ENCODE data around the gene PFKFB4.
A peak's percentile ranks its signal among the peaks of the same experiment; 100 is the strongest.
"Not testable (repeated sequence)": the region's sequence is repeated elsewhere in the genome, so short reads cannot be mapped to it uniquely, and the experiment has no call there.

The PFKFB4 gene

DNA sequence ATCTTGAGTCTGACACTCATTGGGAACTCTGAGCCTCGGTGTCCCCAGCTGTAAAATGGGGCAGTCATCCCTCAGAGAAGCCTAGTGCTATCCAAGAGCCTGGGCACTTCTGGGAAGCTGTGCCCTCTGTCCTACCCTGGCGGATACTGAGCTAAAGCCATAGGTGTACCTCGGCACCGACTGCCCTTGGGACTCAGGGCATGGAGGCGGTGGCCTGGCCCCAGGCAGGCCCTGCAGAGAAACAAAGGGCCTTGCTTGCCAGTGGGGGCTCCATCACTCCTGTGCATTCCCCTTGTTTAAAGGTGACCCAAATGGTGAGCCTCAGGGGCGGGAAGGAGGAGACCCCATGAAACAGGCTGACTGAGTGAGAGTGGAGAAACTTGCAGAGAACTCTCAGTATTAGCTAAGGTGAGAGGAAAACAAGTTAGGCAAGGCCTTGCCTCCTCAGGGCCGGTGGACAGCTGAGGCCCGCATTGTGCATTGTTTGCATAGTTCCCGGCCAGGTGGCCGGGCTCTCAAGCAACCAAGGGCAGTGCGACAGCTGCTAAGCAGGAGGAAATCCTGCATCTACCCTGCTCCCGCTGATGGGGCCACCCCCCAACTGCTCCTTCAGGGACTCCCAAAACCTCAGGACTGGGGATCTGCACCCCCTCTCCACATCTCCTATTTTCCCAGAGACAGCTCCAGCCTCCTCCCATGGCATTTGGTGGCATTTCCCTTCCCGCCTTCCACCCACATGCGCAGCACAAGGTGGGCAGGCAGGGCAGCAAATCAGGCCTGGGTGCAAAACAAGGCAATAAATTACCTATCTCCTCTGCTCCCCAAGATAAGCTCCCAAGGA lies 4.3 kb downstream of the PFKFB4 start:
- Histone ChIP-seq H3K9me2 (ENCODE audit: low read depth, low read length) (no peaks in the 10 kb centered on the region), H3K9ac (ENCODE audit: low read length) (no peak overlapping the region; the same call in 1 of the 2 replicates), H3K27ac (ENCODE audit: low read depth, low read length, poor library complexity, severe bottlenecking) (peak overlapping the region; percentile 31), H3K4me1 (ENCODE audit: insufficient read depth, low read length, severe bottlenecking) (peaks cover 48% of the 10 kb centered on the region), H2AFZ (ENCODE audit: low read length) (no peak overlapping the region), H4K20me1 (ENCODE audit: insufficient read depth, low read length) (no peaks in the 10 kb centered on the region), H3K9me3 (ENCODE audit: low read length) (no peaks in the 10 kb centered on the region), H3K79me2 (ENCODE audit: insufficient read depth, low read length) (no peaks in the 10 kb centered on the region), H3K36me3 (ENCODE audit: insufficient read depth, low read length) (peaks cover 14% of the 10 kb centered on the region), H3K4me3 (ENCODE audit: low read depth, low read length, poor library complexity, severe bottlenecking) (no peak overlapping the region), H3F3A (ENCODE audit: insufficient read depth, low read length) (no peaks in the 10 kb centered on the region), H3K4me2 (ENCODE audit: low read length) (peak overlapping the region; percentile 22; the same call in 1 of the 2 replicates), H3K27me3 (ENCODE audit: insufficient read depth, low read length) (no peaks in the 10 kb centered on the region)
- no peak for TF ChIP-seq EZH2 (IDR thresholded peaks at IDR 0.05; ENCODE audit: borderline replicate concordance, low read length)
- TF ChIP-seq, protein P1, sequence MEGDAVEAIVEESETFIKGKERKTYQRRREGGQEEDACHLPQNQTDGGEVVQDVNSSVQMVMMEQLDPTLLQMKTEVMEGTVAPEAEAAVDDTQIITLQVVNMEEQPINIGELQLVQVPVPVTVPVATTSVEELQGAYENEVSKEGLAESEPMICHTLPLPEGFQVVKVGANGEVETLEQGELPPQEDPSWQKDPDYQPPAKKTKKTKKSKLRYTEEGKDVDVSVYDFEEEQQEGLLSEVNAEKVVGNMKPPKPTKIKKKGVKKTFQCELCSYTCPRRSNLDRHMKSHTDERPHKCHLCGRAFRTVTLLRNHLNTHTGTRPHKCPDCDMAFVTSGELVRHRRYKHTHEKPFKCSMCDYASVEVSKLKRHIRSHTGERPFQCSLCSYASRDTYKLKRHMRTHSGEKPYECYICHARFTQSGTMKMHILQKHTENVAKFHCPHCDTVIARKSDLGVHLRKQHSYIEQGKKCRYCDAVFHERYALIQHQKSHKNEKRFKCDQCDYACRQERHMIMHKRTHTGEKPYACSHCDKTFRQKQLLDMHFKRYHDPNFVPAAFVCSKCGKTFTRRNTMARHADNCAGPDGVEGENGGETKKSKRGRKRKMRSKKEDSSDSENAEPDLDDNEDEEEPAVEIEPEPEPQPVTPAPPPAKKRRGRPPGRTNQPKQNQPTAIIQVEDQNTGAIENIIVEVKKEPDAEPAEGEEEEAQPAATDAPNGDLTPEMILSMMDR (IDR thresholded peaks at IDR 0.05; ENCODE audit: low read length): no peak

DNA sequence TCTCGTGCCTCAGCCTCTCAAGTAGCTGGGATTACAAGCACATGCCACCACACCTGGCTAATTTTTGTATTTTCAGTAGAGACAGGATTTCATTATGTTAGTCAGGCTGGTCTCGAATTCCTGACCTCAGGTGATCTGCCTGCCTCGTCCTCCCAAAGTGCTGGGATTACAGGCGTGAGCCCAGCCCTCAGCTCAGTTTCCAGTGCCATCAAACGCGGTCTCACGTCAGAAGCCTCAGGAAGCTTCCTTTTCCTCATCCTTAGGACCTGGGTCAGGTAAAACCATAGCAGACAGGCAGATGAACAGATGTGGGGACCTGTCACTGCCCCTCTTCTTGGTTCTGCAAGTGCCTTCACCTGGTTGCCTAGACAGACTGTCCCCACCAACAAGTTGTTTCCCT lies 5.0 kb downstream of the PFKFB4 start:
- Histone ChIP-seq H3K36me3 (ENCODE audit: insufficient read depth, low read length) (peaks cover 20% of the 10 kb centered on the region), H3K4me1 (ENCODE audit: insufficient read depth, low read length, severe bottlenecking) (peaks cover 45% of the 10 kb centered on the region)
- H3K9ac ChIP-seq (ENCODE audit: low read length); H3K27ac ChIP-seq (ENCODE audit: low read depth, low read length, poor library complexity, severe bottlenecking); H3K27me3 ChIP-seq (ENCODE audit: insufficient read depth, low read length); H3K9me3 ChIP-seq (ENCODE audit: low read length); H3K9me2 ChIP-seq (ENCODE audit: low read depth, low read length); H4K20me1 ChIP-seq (ENCODE audit: insufficient read depth, low read length); H3K4me3 ChIP-seq (ENCODE audit: low read depth, low read length, poor library complexity, severe bottlenecking); H3K79me2 ChIP-seq (ENCODE audit: insufficient read depth, low read length); H3K4me2 ChIP-seq (ENCODE audit: low read length); H3F3A ChIP-seq (ENCODE audit: insufficient read depth, low read length); H2AFZ ChIP-seq (ENCODE audit: low read length): not testable (repeated sequence)

DNA sequence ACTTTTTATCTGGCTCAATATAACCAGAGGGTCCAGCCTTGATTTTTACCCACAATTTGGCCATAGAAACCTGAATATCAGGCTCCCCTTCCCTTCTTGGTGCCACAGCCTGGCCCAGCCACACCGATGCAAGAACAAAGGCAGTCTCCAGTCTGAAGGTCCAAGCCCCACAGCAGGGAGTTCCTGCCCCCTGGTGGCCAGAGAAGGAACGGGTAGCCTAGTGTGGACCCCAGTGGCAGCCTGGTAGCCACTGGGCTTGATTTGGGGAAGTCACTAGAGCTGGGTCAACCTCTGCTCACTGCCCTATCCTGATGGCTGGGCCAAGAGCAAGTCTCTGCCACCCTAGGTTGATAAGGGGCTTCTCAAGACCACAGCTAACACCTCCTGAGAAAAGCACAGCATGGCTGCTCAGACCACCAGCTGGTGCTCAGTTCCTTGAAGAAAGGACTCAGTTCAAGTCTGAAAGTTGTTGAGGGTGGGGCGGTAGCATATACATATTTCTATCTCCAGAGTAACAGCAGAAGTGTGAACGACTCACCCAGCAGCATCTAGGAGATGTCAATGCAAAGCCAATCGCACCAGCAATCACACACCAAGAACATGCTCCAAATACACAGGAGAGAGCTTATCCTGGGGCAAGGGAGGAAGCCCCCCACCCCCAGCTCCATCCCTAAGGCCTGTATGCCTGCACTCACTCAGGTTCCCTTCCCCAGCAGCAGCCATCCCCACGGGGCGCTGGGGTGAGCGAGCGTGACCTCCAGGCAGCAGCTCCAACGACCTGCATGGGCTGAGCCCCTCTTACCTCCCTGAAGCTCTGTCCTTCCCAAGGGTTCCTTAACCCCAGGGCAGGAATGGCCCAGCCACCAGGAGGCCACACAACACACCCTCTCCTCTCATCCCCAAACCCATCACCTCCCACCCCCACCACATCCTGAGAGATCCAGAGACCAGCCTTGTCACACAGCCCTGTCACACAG lies 7.6 kb downstream of the PFKFB4 start:
- Histone ChIP-seq H3K27ac (ENCODE audit: low read depth, low read length, poor library complexity, severe bottlenecking) (no peak overlapping the region), H3F3A (ENCODE audit: insufficient read depth, low read length) (no peaks in the 10 kb centered on the region), H3K9me2 (ENCODE audit: low read depth, low read length) (no peaks in the 10 kb centered on the region), H3K79me2 (ENCODE audit: insufficient read depth, low read length) (no peaks in the 10 kb centered on the region), H3K27me3 (ENCODE audit: insufficient read depth, low read length) (no peaks in the 10 kb centered on the region), H2AFZ (ENCODE audit: low read length) (no peak overlapping the region), H3K36me3 (ENCODE audit: insufficient read depth, low read length) (peaks cover 34% of the 10 kb centered on the region), H3K4me3 (ENCODE audit: low read depth, low read length, poor library complexity, severe bottlenecking) (no peak overlapping the region), H3K9ac (ENCODE audit: low read length) (no peak overlapping the region), H4K20me1 (ENCODE audit: insufficient read depth, low read length) (no peaks in the 10 kb centered on the region), H3K4me2 (ENCODE audit: low read length) (no peak overlapping the region), H3K4me1 (ENCODE audit: insufficient read depth, low read length, severe bottlenecking) (peaks cover 21% of the 10 kb centered on the region), H3K9me3 (ENCODE audit: low read length) (no peaks in the 10 kb centered on the region)
- TF ChIP-seq, protein P1 (IDR thresholded peaks at IDR 0.05; ENCODE audit: low read length): peak; percentile 98
- TF ChIP-seq EZH2 (IDR thresholded peaks at IDR 0.05; ENCODE audit: borderline replicate concordance, low read length): no peak

Data from OCI-LY1 (cell line).